Measurements from ENCODE around the gene OR52B4. TPM values are rescaled to one million over a fixed set of nuclear protein-coding genes. Genes with fewer than 3 reads are reported as not detected.
"Not testable (repeated sequence)": the region's sequence is repeated elsewhere in the genome, so short reads cannot be mapped to it uniquely, and the experiment has no call there.

The OR52B4 gene
- total and polyA plus RNA-seq, 2 experiments from 2014 or later, result 0.31 TPM; not detected in 1

- not testable (repeated sequence) for H3F3A ChIP-seq (replicated peaks; ENCODE audit: low read depth); H3K4me1 Mint-ChIP-seq; H2AFZ ChIP-seq; H3K27me3 ChIP-seq (ENCODE audit: insufficient read depth); H3K27me3 Mint-ChIP-seq (ENCODE audit: insufficient read depth, low read depth, poor library complexity); H3K4me1 ChIP-seq (ENCODE audit: insufficient read depth); H3K27ac ChIP-seq (ENCODE audit: low read depth); H3K27ac Mint-ChIP-seq; H3K36me3 Mint-ChIP-seq (ENCODE audit: low read depth); H3K9me2 ChIP-seq (ENCODE audit: insufficient read depth); H3K4me3 ChIP-seq; ATAC-seq; DNase-seq (ENCODE audit: low spot score); H3K9me3 Mint-ChIP-seq; H4K20me1 ChIP-seq (replicated peaks; ENCODE audit: insufficient read depth); H3K4me2 ChIP-seq; H3K79me2 ChIP-seq (replicated peaks; ENCODE audit: insufficient read depth); H3K4me3 Mint-ChIP-seq; H3K36me3 ChIP-seq (ENCODE audit: insufficient read depth)
Observed at GRCh38 chr11:4345366-4345765, 22.8 kb downstream of the OR52B4 start.

GRCh38 chr11:4334356-4334755, 33.8 kb downstream of the OR52B4 start:
- H4K20me1 ChIP-seq (replicated peaks; ENCODE audit: insufficient read depth); H3K4me1 Mint-ChIP-seq; H3K36me3 ChIP-seq (ENCODE audit: insufficient read depth): not testable (repeated sequence)

More at GRCh38 chr11:4334356-4334755, 33.8 kb downstream of the OR52B4 start:
- H2AFZ ChIP-seq; H3F3A ChIP-seq (replicated peaks; ENCODE audit: low read depth); H3K27ac ChIP-seq (ENCODE audit: low read depth); H3K27me3 Mint-ChIP-seq (ENCODE audit: insufficient read depth, low read depth, poor library complexity); H3K36me3 Mint-ChIP-seq (ENCODE audit: low read depth); ATAC-seq; H3K4me2 ChIP-seq; H3K9me2 ChIP-seq (ENCODE audit: insufficient read depth); DNase-seq (ENCODE audit: low spot score); H3K9me3 Mint-ChIP-seq; H3K79me2 ChIP-seq (replicated peaks; ENCODE audit: insufficient read depth); H3K4me3 Mint-ChIP-seq; H3K4me3 ChIP-seq; H3K27ac Mint-ChIP-seq; H3K4me1 ChIP-seq (ENCODE audit: insufficient read depth); H3K27me3 ChIP-seq (ENCODE audit: insufficient read depth): not testable (repeated sequence)

Other genes starting within 250 kb of the OR52B4 start
- 12.6 and 18.3 TPM in 2 replicates for gene TRIM21, start 25.3 kb upstream of the OR52B4 start, total RNA-seq (2014; rRNA removed; shearing (Covaris generic))
- gene TRIM21, start 25.3 kb upstream of the OR52B4 start, polyA plus RNA-seq (2016; fragmentation: Nextera tagmentation; extraction: Ambion mirVana), result 8.9 and 12.7 TPM in 2 replicates
- not detected in 2 replicates for gene OR52K2, start 80.9 kb upstream of the OR52B4 start, total RNA-seq (2014; rRNA removed; shearing (Covaris generic))
- not detected in 2 replicates for gene OR52K2, start 80.9 kb upstream of the OR52B4 start, polyA plus RNA-seq (2016; fragmentation: Nextera tagmentation; extraction: Ambion mirVana)
- gene OR52K1, start 114.3 kb upstream of the OR52B4 start, total RNA-seq (2014; rRNA removed; shearing (Covaris generic)), result not detected in 2 replicates
- gene OR52K1, start 114.3 kb upstream of the OR52B4 start, polyA plus RNA-seq (2016; fragmentation: Nextera tagmentation; extraction: Ambion mirVana), result not detected in 2 replicates
- gene OR52M1, start 176.8 kb upstream of the OR52B4 start, total RNA-seq (2014; rRNA removed; shearing (Covaris generic)), result not detected in 2 replicates
- not detected in 2 replicates for gene OR52M1, start 176.8 kb upstream of the OR52B4 start, polyA plus RNA-seq (2016; fragmentation: Nextera tagmentation; extraction: Ambion mirVana)
- not detected in 2 replicates for gene OR52I2, start 213.4 kb upstream of the OR52B4 start, total RNA-seq (2014; rRNA removed; shearing (Covaris generic))
- 0.03 TPM in 1 of 2 replicates, not detected in the other for gene OR52I2, start 213.4 kb upstream of the OR52B4 start, polyA plus RNA-seq (2016; fragmentation: Nextera tagmentation; extraction: Ambion mirVana)
- not detected in 2 replicates for gene OR52I1, start 225.7 kb upstream of the OR52B4 start, total RNA-seq (2014; rRNA removed; shearing (Covaris generic))
- not detected in 2 replicates for gene OR52I1, start 225.7 kb upstream of the OR52B4 start, polyA plus RNA-seq (2016; fragmentation: Nextera tagmentation; extraction: Ambion mirVana)
- 4.2 and 5.7 TPM in 2 replicates for gene TRIM68, start 239.8 kb upstream of the OR52B4 start, total RNA-seq (2014; rRNA removed; shearing (Covaris generic))
- gene TRIM68, start 239.8 kb upstream of the OR52B4 start, polyA plus RNA-seq (2016; fragmentation: Nextera tagmentation; extraction: Ambion mirVana), result 1.6 and 2.2 TPM in 2 replicates